Adipocyte (in vitro differentiated cells): Measurements from ENCODE around the gene NPEPPS.
"Not testable (repeated sequence)": the region's sequence is repeated elsewhere in the genome, so short reads cannot be mapped to it uniquely, and the experiment has no call there.

Experiments
- DNase-seq: peaks from one replicate; pipeline ENCODE4 v3.0.0-alpha.2; 2015; ENCODE audit warnings: low read depth
- H3K27me3 ChIP-seq: replicated peaks from 2 replicates; pipeline ENCODE4 v1.7.0; 2013; ENCODE audit warnings: mild to moderate bottlenecking, low read length, moderate library complexity; ENCODE audit not compliant: control insufficient read depth, insufficient read depth
- H3K36me3 ChIP-seq: 2 replicates; pipeline ENCODE4 v1.7.0; 2013; ENCODE audit warnings: low read length, mild to moderate bottlenecking, moderate library complexity; ENCODE audit not compliant: control insufficient read depth, insufficient read depth, severe bottlenecking
- H3K4me1 ChIP-seq: 2 replicates; pipeline ENCODE4 v1.7.0; 2013; ENCODE audit warnings: mild to moderate bottlenecking, low read length, moderate library complexity; ENCODE audit not compliant: control insufficient read depth, insufficient read depth
- H3K4me3 ChIP-seq: 2 replicates; pipeline ENCODE4 v1.7.0; 2013; ENCODE audit warnings: mild to moderate bottlenecking, low read length, moderate library complexity
- H3K9ac ChIP-seq: 2 replicates; pipeline ENCODE4 v1.7.0; 2013; ENCODE audit warnings: mild to moderate bottlenecking, low read length, moderate library complexity
- H3K9me3 ChIP-seq: 2 replicates; pipeline ENCODE4 v1.7.0; 2013; ENCODE audit warnings: mild to moderate bottlenecking, low read length, moderate library complexity; ENCODE audit not compliant: control insufficient read depth

NPEPPS gene

GRCh38 chr17:47530557-47531232, at the start of gene NPEPPS:
NPEPPS (plus strand) TSS chr17:47531108; CDS start chr17:47531301, 193 bp downstream.
- H3K4me3 ChIP-seq: peak within 1 kb of the TSS; percentile 83
- peak within 1 kb of the TSS; percentile 89 for H3K9ac ChIP-seq
- H3K9me3 ChIP-seq, H3K36me3 ChIP-seq, H3K27me3 ChIP-seq, H3K4me1 ChIP-seq: not testable (repeated sequence)
- DNase-seq: peak; percentile 88

GRCh38 chr17:47491841-47492212, 39.1 kb upstream of the NPEPPS start:
- Histone ChIP-seq H3K9ac (peak overlapping the region; percentile 81), H3K4me3 (peak overlapping the region; percentile 84)
- H3K27me3 ChIP-seq, DNase-seq, H3K4me1 ChIP-seq, H3K36me3 ChIP-seq, H3K9me3 ChIP-seq: not testable (repeated sequence)

GRCh38 chr17:47499074-47499473, 31.8 kb upstream of the NPEPPS start:
- not testable (repeated sequence) for H3K4me3 ChIP-seq, H3K9me3 ChIP-seq, H3K27me3 ChIP-seq, H3K36me3 ChIP-seq, DNase-seq, H3K9ac ChIP-seq, H3K4me1 ChIP-seq

- H3K4me3 ChIP-seq, H3K4me1 ChIP-seq, H3K27me3 ChIP-seq, H3K9ac ChIP-seq, DNase-seq, H3K9me3 ChIP-seq, H3K36me3 ChIP-seq: not testable (repeated sequence)
These were observed 31.4 kb upstream of the NPEPPS start for GRCh38 chr17:47499494-47499893.

- H3K4me1 ChIP-seq, H3K36me3 ChIP-seq, H3K27me3 ChIP-seq, H3K4me3 ChIP-seq, H3K9ac ChIP-seq, H3K9me3 ChIP-seq: not testable (repeated sequence)
- peak; percentile 55 for DNase-seq
These were observed 30.3 kb upstream of the NPEPPS start for GRCh38 chr17:47500620-47501019.

GRCh38 chr17:47502122-47502731, 28.7 kb upstream of the NPEPPS start:
- H3K27me3 ChIP-seq, H3K4me3 ChIP-seq, H3K4me1 ChIP-seq, H3K36me3 ChIP-seq, H3K9me3 ChIP-seq: not testable (repeated sequence)
- DNase-seq: peak; percentile 62
- peak overlapping the region; percentile 67 for H3K9ac ChIP-seq

GRCh38 chr17:47502776-47503455, 28.0 kb upstream of the NPEPPS start:
- peak; percentile 59 for DNase-seq
- not testable (repeated sequence) for H3K36me3 ChIP-seq, H3K9ac ChIP-seq, H3K4me1 ChIP-seq, H3K9me3 ChIP-seq, H3K27me3 ChIP-seq, H3K4me3 ChIP-seq

- H3K27me3 ChIP-seq, DNase-seq, H3K4me3 ChIP-seq, H3K9ac ChIP-seq, H3K9me3 ChIP-seq, H3K4me1 ChIP-seq, H3K36me3 ChIP-seq: not testable (repeated sequence)
These were observed 19.2 kb upstream of the NPEPPS start for GRCh38 chr17:47511701-47512146.

- not testable (repeated sequence) for H3K9ac ChIP-seq, H3K4me3 ChIP-seq, H3K4me1 ChIP-seq, H3K36me3 ChIP-seq, DNase-seq, H3K27me3 ChIP-seq, H3K9me3 ChIP-seq
These were observed 17.6 kb upstream of the NPEPPS start for GRCh38 chr17:47513301-47513700.

GRCh38 chr17:47518880-47519279, 12.0 kb upstream of the NPEPPS start:
- not testable (repeated sequence) for H3K27me3 ChIP-seq, H3K36me3 ChIP-seq, H3K9me3 ChIP-seq, H3K4me1 ChIP-seq, H3K4me3 ChIP-seq, H3K9ac ChIP-seq, DNase-seq

GRCh38 chr17:47519365-47519764, 11.5 kb upstream of the NPEPPS start:
- DNase-seq, H3K9ac ChIP-seq, H3K36me3 ChIP-seq, H3K4me3 ChIP-seq, H3K4me1 ChIP-seq, H3K9me3 ChIP-seq, H3K27me3 ChIP-seq: not testable (repeated sequence)
